Right lung (tissue), 5 donors: Measurements from ENCODE around the gene EEFSEC. TPM values are rescaled to one million over a fixed set of nuclear protein-coding genes. Genes with fewer than 3 reads are reported as not detected.

Experiments
- polyA plus RNA-seq, 5 donors: library from polyadenylated mRNA; unstranded; fragments of 120-200 nt; gene quantifications; one replicate each; pipeline versions ENCODE4 v1.2.1 to v1.2.3, GENCODE V29; 2013; ENCODE audit warnings: inconsistent platforms in 1 of 5, low replicate concordance in 1 of 5; ENCODE audit not compliant: insufficient read length in 5 of 5, insufficient read depth in 1 of 5

The EEFSEC gene
- polyA plus RNA-seq, 5 donors: 17.5 to 28.6 (median 18.8) TPM

Other genes starting within 250 kb of the EEFSEC start
- gene KBTBD12, start 238.2 kb upstream of the EEFSEC start, polyA plus RNA-seq: 1 to 10 TPM; 1.2 to 2.1 (median 1.4) TPM
- 100 to 1,000 TPM; 146 to 187 (median 164) TPM for gene SEC61A1, start 101.0 kb upstream of the EEFSEC start, polyA plus RNA-seq
- 10 to 100 TPM; 47.4 to 55.4 (median 52.2) TPM for gene RUVBL1, start 29.7 kb upstream of the EEFSEC start, polyA plus RNA-seq